GM12874 (cell line): ENCODE data around the gene PTGIS.

ENCODE experiments used
- CTCF ChIP-seq: IDR thresholded peaks from 2 replicates; pipeline ENCODE4 v1.5.1; 2011; ENCODE audit warnings: low read depth, mild to moderate bottlenecking, control low read depth, low read length, moderate library complexity; ENCODE audit not compliant: insufficient read depth

The PTGIS gene

GRCh38 chr20:49568278-49569151 is 578 bp upstream of the PTGIS start:
- TF ChIP-seq CTCF = no peak

GRCh38 chr20:49566401-49567364 is 1.3 kb downstream of the PTGIS start:
- no peak for TF ChIP-seq CTCF

- no peak for TF ChIP-seq CTCF
These were observed 4.6 kb downstream of the PTGIS start for GRCh38 chr20:49563015-49563980.

GRCh38 chr20:49562311-49563014 is 5.5 kb downstream of the PTGIS start:
- TF ChIP-seq CTCF = no peak

- TF ChIP-seq CTCF = no peak
These were observed 6.1 kb downstream of the PTGIS start for GRCh38 chr20:49561806-49562205.

GRCh38 chr20:49561256-49561655 is 6.7 kb downstream of the PTGIS start:
- no peak for TF ChIP-seq CTCF
